ENCODE data around the gene ACSF3. TPM values are rescaled to one million over a fixed set of nuclear protein-coding genes. Genes with fewer than 3 reads are reported as not detected.
A peak's percentile ranks its signal among the peaks of the same experiment; 100 is the strongest.

Gene ACSF3
- total and polyA plus RNA-seq, 2 donors (not counting 1 experiment from before 2014, with no cell fraction given), result 9.2 to 23.1 TPM

- Histone ChIP-seq H2AFZ (ENCODE audit: low read length) (no peak overlapping the region), H4K20me1 (ENCODE audit: control insufficient read depth, extremely low read depth, insufficient read depth, low read length) (no peaks in the 10 kb centered on the region), H3K4me1 (ENCODE audit: control insufficient read depth, extremely low read depth, insufficient read depth, low read length) (no peaks in the 10 kb centered on the region), H3K4me2 (ENCODE audit: extremely low read depth, insufficient read depth, low read length) (no peak overlapping the region), H3K27me3 (ENCODE audit: control insufficient read depth, insufficient read depth, low read length) (no peaks in the 10 kb centered on the region), H3K4me3 (replicated peaks in 1 of 4; ENCODE audit: control extremely low read depth in 1 of 4, insufficient read depth in 1 of 4, low read depth in 3 of 4, low read length in 4 of 4) (no peak overlapping the region), H3K36me3 (ENCODE audit: control insufficient read depth, insufficient read depth, low read length) (no peaks in the 10 kb centered on the region), H3K79me2 (ENCODE audit: control insufficient read depth, insufficient read depth, low read length) (no peaks in the 10 kb centered on the region), H3K9ac (ENCODE audit: insufficient read depth, low read length) (no peak overlapping the region), H3K27ac (ENCODE audit: insufficient read depth, low read length) (no peak overlapping the region), H3K9me3 (ENCODE audit: control insufficient read depth, insufficient read depth, low read depth, low read length) (no peaks in the 10 kb centered on the region)
- no peak for DNase-seq (ENCODE audit: low read depth in 2 of 2)
- TF ChIP-seq EZH2 (IDR thresholded peaks at IDR 0.05; ENCODE audit: low read length, missing control alignments) (no peak), CTCF (conservative IDR thresholded peaks at IDR 0.05 in 1 of 2, IDR thresholded peaks at IDR 0.05 in 1 of 2; ENCODE audit: low read depth in 1 of 2, low read length in 2 of 2) (no peak)
Measured at GRCh38 chr16:89050119-89050867, 43.4 kb upstream of the ACSF3 start.

DNA sequence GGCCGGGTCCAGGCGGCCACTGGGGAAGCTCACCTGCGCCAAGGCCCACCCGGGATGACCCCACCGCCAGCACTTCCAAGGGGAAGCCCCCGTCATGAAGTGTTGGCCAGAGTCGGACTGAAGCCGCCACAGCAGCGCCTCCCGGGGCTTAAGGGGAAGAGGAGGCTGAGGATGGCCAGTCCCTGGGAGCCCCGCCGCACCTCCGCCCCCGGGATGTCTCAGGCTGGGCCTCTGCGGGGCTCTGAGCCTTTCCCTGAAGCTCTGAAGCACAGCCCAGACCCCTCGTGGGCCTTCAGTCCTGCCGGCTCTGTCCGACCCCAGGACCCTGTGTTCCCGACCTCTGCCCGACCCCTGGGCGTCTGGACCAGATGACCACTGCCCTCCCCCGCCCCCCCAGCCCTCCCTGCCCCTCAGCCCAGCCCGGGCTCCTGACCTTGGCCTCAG, 42.8 kb upstream of the ACSF3 start:
- H3K27ac ChIP-seq (ENCODE audit: insufficient read depth, low read length), result no peak overlapping the region
- H3K4me1 ChIP-seq (ENCODE audit: control insufficient read depth, extremely low read depth, insufficient read depth, low read length), result no peaks in the 10 kb centered on the region
- no peak overlapping the region for H3K9ac ChIP-seq (ENCODE audit: insufficient read depth, low read length)
- TF ChIP-seq EZH2 (IDR thresholded peaks at IDR 0.05; ENCODE audit: low read length, missing control alignments) (no peak), CTCF (conservative IDR thresholded peaks at IDR 0.05 in 1 of 2, IDR thresholded peaks at IDR 0.05 in 1 of 2; ENCODE audit: low read depth in 1 of 2, low read length in 2 of 2) (no peak)
- no peaks in the 10 kb centered on the region for H3K36me3 ChIP-seq (ENCODE audit: control insufficient read depth, insufficient read depth, low read length)
- no peak overlapping the region for H3K4me3 ChIP-seq (replicated peaks in 1 of 4; ENCODE audit: control extremely low read depth in 1 of 4, insufficient read depth in 1 of 4, low read depth in 3 of 4, low read length in 4 of 4)
- no peaks in the 10 kb centered on the region for H3K27me3 ChIP-seq (ENCODE audit: control insufficient read depth, insufficient read depth, low read length)
- no peak overlapping the region for H2AFZ ChIP-seq (ENCODE audit: low read length)
- H3K79me2 ChIP-seq (ENCODE audit: control insufficient read depth, insufficient read depth, low read length), result no peaks in the 10 kb centered on the region
- no peak for DNase-seq (ENCODE audit: low read depth in 2 of 2)
- H3K9me3 ChIP-seq (ENCODE audit: control insufficient read depth, insufficient read depth, low read depth, low read length), result no peaks in the 10 kb centered on the region
- no peaks in the 10 kb centered on the region for H4K20me1 ChIP-seq (ENCODE audit: control insufficient read depth, extremely low read depth, insufficient read depth, low read length)
- H3K4me2 ChIP-seq (ENCODE audit: extremely low read depth, insufficient read depth, low read length), result no peak overlapping the region

- TF ChIP-seq CTCF (conservative IDR thresholded peaks at IDR 0.05 in 1 of 2, IDR thresholded peaks at IDR 0.05 in 1 of 2; ENCODE audit: low read depth in 1 of 2, low read length in 2 of 2), result no peak
- Histone ChIP-seq H3K9ac (ENCODE audit: insufficient read depth, low read length) (no peak overlapping the region), H4K20me1 (ENCODE audit: control insufficient read depth, extremely low read depth, insufficient read depth, low read length) (no peaks in the 10 kb centered on the region), H3K27me3 (ENCODE audit: control insufficient read depth, insufficient read depth, low read length) (no peaks in the 10 kb centered on the region), H3K4me1 (ENCODE audit: control insufficient read depth, extremely low read depth, insufficient read depth, low read length) (no peaks in the 10 kb centered on the region), H2AFZ (ENCODE audit: low read length) (no peak overlapping the region), H3K79me2 (ENCODE audit: control insufficient read depth, insufficient read depth, low read length) (no peaks in the 10 kb centered on the region), H3K9me3 (ENCODE audit: control insufficient read depth, insufficient read depth, low read depth, low read length) (no peaks in the 10 kb centered on the region), H3K36me3 (ENCODE audit: control insufficient read depth, insufficient read depth, low read length) (no peaks in the 10 kb centered on the region), H3K27ac (ENCODE audit: insufficient read depth, low read length) (no peak overlapping the region), H3K4me2 (ENCODE audit: extremely low read depth, insufficient read depth, low read length) (no peak overlapping the region), H3K4me3 (replicated peaks in 1 of 4; ENCODE audit: control extremely low read depth in 1 of 4, insufficient read depth in 1 of 4, low read depth in 3 of 4, low read length in 4 of 4) (peak overlapping the region in 1 of 4 experiments; percentile 52)
- no peak for DNase-seq (ENCODE audit: low read depth in 2 of 2)
Measured at GRCh38 chr16:89051521-89052166, 42.0 kb upstream of the ACSF3 start.

Measured in fibroblast of lung (primary cell).